B cell (primary cell): ENCODE results near the gene ABLIM3. TPM values are rescaled to one million over a fixed set of nuclear protein-coding genes. Genes with fewer than 3 reads are reported as not detected.

Experiments
- ATAC-seq: fragments of 200-7000 bp; cut with Tn5 transposase; one replicate; pipeline ENCODE4 v1.10.0; 2021; ENCODE audit warnings: low read depth, mild to moderate bottlenecking, moderate number of reproducible peaks, moderate library complexity
- CTCF ChIA-PET: fragments of 350-600 bp; sonication (Branson Sonifier 250); formaldehyde crosslinking; loops from one replicate; lab custom pipeline; 2021; ENCODE audit warnings: antibody characterized with exemption, inconsistent platforms; lab: Charles Lee
- POLR2A ChIA-PET: fragments of 350-600 bp; sonication (Branson Sonifier 250); formaldehyde crosslinking; loops from one replicate; lab custom pipeline; 2021; ENCODE audit warnings: antibody characterized with exemption; lab: Charles Lee
- DNase-seq: peaks from one replicate; pipeline ENCODE4 v3.0.0; 2013
- H2AFZ ChIP-seq: 2 replicates; pipeline ENCODE4 v1.6.1; 2012; ENCODE audit warnings: mild to moderate bottlenecking, low read depth, low read length; ENCODE audit not compliant: insufficient read depth, poor library complexity, severe bottlenecking
- H3K27ac ChIP-seq, 2 donors: 1 replicate in 1 of 2; 2 replicates in 1 of 2; pipeline ENCODE4 v1.5.1; 2012 to 2013; ENCODE audit warnings: low read length in 2 of 2, mild to moderate bottlenecking in 2 of 2, moderate library complexity in 1 of 2
- H3K27me3 ChIP-seq, 4 experiments: fragments of 200-600 bp in 1 of 4; sonication (generic) in 1 of 4; replicated peaks in 1 of 4; 1 replicate in 2 of 4; 2 replicates in 2 of 4; pipeline versions ENCODE4 v1.6.1 to v1.7.0; 2013 to 2016; ENCODE audit warnings: low read length in 3 of 4, mild to moderate bottlenecking in 2 of 4, mixed read lengths in 1 of 4, moderate library complexity in 1 of 4; ENCODE audit not compliant: insufficient read depth in 4 of 4, control insufficient read depth in 3 of 4; ENCODE audit errors: control extremely low read depth in 1 of 4
- H3K36me3 ChIP-seq, 2 experiments: replicated peaks in 1 of 2; 1 replicate in 1 of 2; 2 replicates in 1 of 2; pipeline versions ENCODE4 v1.6.1 to v1.7.1; 2013; ENCODE audit warnings: low read length in 1 of 2; ENCODE audit not compliant: insufficient read depth in 2 of 2, control insufficient read depth in 1 of 2; ENCODE audit errors: control extremely low read depth in 1 of 2, extremely low read depth in 1 of 2
- H3K4me1 ChIP-seq, 2 donors: fragments of 200-600 bp in 1 of 2; sonication (generic) in 1 of 2; 1 replicate in 1 of 2; 2 replicates in 1 of 2; pipeline versions ENCODE4 v1.5.1 to v1.6.1; 2013 to 2017; ENCODE audit warnings: low read length in 2 of 2; ENCODE audit not compliant: control insufficient read depth in 2 of 2, insufficient read depth in 2 of 2
- H3K4me2 ChIP-seq: replicated peaks from 2 replicates; pipeline ENCODE3; 2012; ENCODE audit warnings: mild to moderate bottlenecking, low read depth, low read length; ENCODE audit not compliant: poor library complexity, severe bottlenecking
- H3K4me3 ChIP-seq, 5 experiments: fragments of 200-600 bp in 1 of 5; sonication (generic) in 1 of 5; 1 replicate in 3 of 5; 2 replicates in 2 of 5; pipeline versions ENCODE4 v1.5.1 to v1.7.0; 2011 to 2016; ENCODE audit warnings: low read length in 4 of 5, mild to moderate bottlenecking in 4 of 5, low read depth in 2 of 5, control low read depth in 1 of 5, moderate library complexity in 1 of 5; ENCODE audit not compliant: insufficient read depth in 1 of 5; ENCODE audit errors: control extremely low read depth in 1 of 5, extremely low read depth in 1 of 5
- H3K79me2 ChIP-seq: fragments of 200-600 bp; sonication (generic); one replicate; pipeline ENCODE4 v1.6.0; 2016; ENCODE audit warnings: low read length; ENCODE audit not compliant: control insufficient read depth, insufficient read depth
- H3K9ac ChIP-seq: fragments of 200-600 bp; sonication (generic); 2 replicates; pipeline ENCODE4 v1.6.1; 2017; ENCODE audit warnings: mild to moderate bottlenecking, low read length, moderate library complexity
- H3K9me3 ChIP-seq, 3 donors: one replicate each; pipeline versions ENCODE4 v1.6.1 to v1.7.1; 2013; ENCODE audit warnings: low read length in 2 of 3; ENCODE audit not compliant: control insufficient read depth in 2 of 3, insufficient read depth in 1 of 3; ENCODE audit errors: control extremely low read depth in 1 of 3
- H4K20me1 ChIP-seq: 2 replicates; pipeline ENCODE4 v1.6.0; 2012; ENCODE audit warnings: mild to moderate bottlenecking, low read length; ENCODE audit not compliant: insufficient read depth, control insufficient read depth, poor library complexity, severe bottlenecking
- H3K27ac Mint-ChIP-seq: one replicate; pipeline ENCODE4 v1.8.0; 2021; ENCODE audit warnings: mixed read lengths
- H3K27me3 Mint-ChIP-seq: one replicate; pipeline ENCODE4 v1.8.0; 2021; ENCODE audit warnings: mixed read lengths
- H3K4me1 Mint-ChIP-seq: one replicate; pipeline ENCODE4 v1.8.0; 2021; ENCODE audit warnings: mixed read lengths
- H3K4me3 Mint-ChIP-seq: one replicate; pipeline ENCODE4 v1.8.0; 2021; ENCODE audit warnings: mixed read lengths
- H3K9me3 Mint-ChIP-seq: one replicate; pipeline ENCODE4 v1.8.0; 2022; ENCODE audit warnings: mixed read lengths; ENCODE audit not compliant: insufficient read depth
- CTCF ChIP-seq: fragments of 200-600 bp; IDR thresholded peaks from one replicate; pipeline ENCODE4 v1.8.0; 2022; ENCODE audit warnings: antibody characterized with exemption, mild to moderate bottlenecking
- EZH2 ChIP-seq: IDR thresholded peaks from 2 replicates; pipeline ENCODE4 v1.6.1; 2012; ENCODE audit warnings: borderline replicate concordance, low read depth, mild to moderate bottlenecking, moderate library complexity, low read length; ENCODE audit not compliant: insufficient read depth, poor library complexity, severe bottlenecking
- WGBS: methylation state at CpG from one replicate; pipeline ENCODE4 v1.1.5; 2013; ENCODE audit warnings: missing lambda C conversion rate; ENCODE audit not compliant: insufficient coverage; 5-methylcytosine and 5-hydroxymethylcytosine counted together
- intact Hi-C: fragments of 100-400 bp; cut with micrococcal nuclease; formaldehyde crosslinking; loops from one replicate; pipeline ENCODE4 v1.10.0; 2022
- polyA plus RNA-seq: library from polyadenylated mRNA; depleted of rRNA; stranded (reverse); fragments of >200 nt; gene quantifications from 2 replicates; pipeline ENCODE4 v1.2.3, GENCODE V29; 2012
- total RNA-seq, 2 donors: library from RNA; stranded (reverse); fragments of 120-200 nt in 1 of 2; gene quantifications; 1 replicate in 1 of 2; 2 replicates in 1 of 2; pipeline versions ENCODE4 v1.2.3 to v1.2.4, GENCODE V29; 2013 to 2022

The ABLIM3 gene
- total and polyA plus RNA-seq, 2 donors (not counting 1 experiment from before 2014, with no cell fraction given) = not detected

GRCh38 chr5:149262315-149262714 is 121.0 kb downstream of the ABLIM3 start:
- Histone ChIP-seq H3K27ac (no peak overlapping the region), H3K4me3 (no peak overlapping the region), H3K4me1 (no peaks in the 10 kb centered on the region), H3K9ac (no peak overlapping the region), H2AFZ (no peak overlapping the region), H3K79me2 (no peaks in the 10 kb centered on the region), H3K27me3 (peaks cover 0 to 4% (median 2%) of the 10 kb centered on the region in 4 experiments), H4K20me1 (no peaks in the 10 kb centered on the region), H3K9me3 (peaks cover 0 to 18% (median 0%) of the 10 kb centered on the region in 3 donors), H3K36me3 (no peaks in the 10 kb centered on the region), H3K4me2 (no peak overlapping the region)
- Mint-ChIP-seq H3K4me1 (peaks cover 2% of the 10 kb centered on the region), H3K27me3 (peaks cover 23% of the 10 kb centered on the region), H3K9me3 (no peaks in the 10 kb centered on the region), H3K4me3 (no peak overlapping the region), H3K27ac (no peak overlapping the region)
- WGBS = 88% methylated on average over 3 of the region's 4 CpGs
- POLR2A ChIA-PET = no interaction called here
- DNase-seq (no peak), ATAC-seq (no peak)
- CTCF ChIA-PET = no interaction called here
- intact Hi-C loops = no loop called here
- TF ChIP-seq CTCF (no peak), EZH2 (no peak)

- peaks cover 16% of the 10 kb centered on the region for H3K9me3 Mint-ChIP-seq
- no peak overlapping the region for H2AFZ ChIP-seq
- 31% methylated on average over 12 of the region's 12 CpGs for WGBS
- no peaks in the 10 kb centered on the region for H3K4me1 ChIP-seq
- peaks cover 32% of the 10 kb centered on the region for H3K27me3 Mint-ChIP-seq
- no peak overlapping the region for H3K27ac Mint-ChIP-seq
- peaks cover 2% of the 10 kb centered on the region for H3K4me1 Mint-ChIP-seq
- no peaks in the 10 kb centered on the region for H3K79me2 ChIP-seq
- peak; percentile 66 for ATAC-seq
- no peak for TF ChIP-seq EZH2
- peak; percentile 32 for TF ChIP-seq CTCF
- CTCF ChIA-PET = no interaction called here
- H3K4me3 Mint-ChIP-seq = no peak overlapping the region
- no peak overlapping the region for H3K27ac ChIP-seq
- H3K36me3 ChIP-seq = no peaks in the 10 kb centered on the region
- POLR2A ChIA-PET = no interaction called here
- H3K9me3 ChIP-seq = peaks cover 2 to 35% (median 19%) of the 10 kb centered on the region in 3 donors
- no peaks in the 10 kb centered on the region for H4K20me1 ChIP-seq
- peak; percentile 36 for DNase-seq
- no peak overlapping the region for H3K4me3 ChIP-seq
- no peak overlapping the region for H3K4me2 ChIP-seq
- peaks cover 0 to 10% (median 1%) of the 10 kb centered on the region in 4 experiments for H3K27me3 ChIP-seq
- H3K9ac ChIP-seq = no peak overlapping the region
- intact Hi-C loops = no loop called here
These were observed 123.3 kb downstream of the ABLIM3 start for GRCh38 chr5:149264439-149265067.
